Cardiac muscle cell (in vitro differentiated cells and primary cell): ENCODE results near the gene FLG2. TPM values are rescaled to one million over a fixed set of nuclear protein-coding genes. Genes with fewer than 3 reads are reported as not detected.

Experiments used
- DNase-seq, 2 donors: peaks; one replicate each; pipeline versions ENCODE4 v3.0.0 to v3.0.0-alpha.2; 2010 to 2017; ENCODE audit warnings: low read depth in 1 of 2, low spot score in 1 of 2
- H3K27ac ChIP-seq: fragments of 200-600 bp; sonication (generic); 2 replicates; pipeline ENCODE4 v1.5.1; 2016
- H3K27me3 ChIP-seq: fragments of 200-600 bp; sonication (generic); 2 replicates; pipeline ENCODE4 v1.6.0; 2016; ENCODE audit warnings: control low read depth
- H3K36me3 ChIP-seq: fragments of 200-600 bp; sonication (generic); 2 replicates; pipeline ENCODE4 v1.5.1; 2016; ENCODE audit warnings: control low read depth
- H3K4me1 ChIP-seq: fragments of 200-600 bp; sonication (generic); 2 replicates; pipeline ENCODE4 v1.8.1; 2017; ENCODE audit warnings: low read depth, mild to moderate bottlenecking, mixed run types
- H3K4me3 ChIP-seq: fragments of 200-600 bp; sonication (generic); 2 replicates; pipeline ENCODE4 v1.5.1; 2016; ENCODE audit warnings: mild to moderate bottlenecking
- H3K9me3 ChIP-seq: fragments of 200-600 bp; sonication (generic); 2 replicates; pipeline ENCODE4 v1.5.1; 2017; ENCODE audit warnings: low read depth, mild to moderate bottlenecking, control low read depth
- CTCF ChIP-seq: IDR thresholded peaks from 2 replicates; pipeline ENCODE4 v1.5.1; 2012; ENCODE audit warnings: low read depth, mild to moderate bottlenecking, low read length
- polyA plus RNA-seq: library from polyadenylated mRNA; unstranded; fragments of >200 nt; fragmentation: Nextera tagmentation; extraction: Ambion mirVana; gene quantifications from 2 replicates; pipeline ENCODE4 v1.2.1, GENCODE V29; 2016
- total RNA-seq: library from RNA; depleted of rRNA; stranded (reverse); fragments of >200 nt; gene quantifications from 2 replicates; pipeline ENCODE4 v1.2.3, GENCODE V29; 2016

The FLG2 gene
- total and polyA plus RNA-seq, 2 experiments from 2014 or later, result not detected

GRCh38 chr1:152343006-152343405, 16.8 kb downstream of the FLG2 start:
- no peaks in the 10 kb centered on the region for H3K27me3 ChIP-seq
- H3K4me1 ChIP-seq, result no peaks in the 10 kb centered on the region
- no peak for DNase-seq
- no peak for TF ChIP-seq CTCF
- H3K27ac ChIP-seq, result no peak overlapping the region
- H3K36me3 ChIP-seq, result no peaks in the 10 kb centered on the region
- no peak overlapping the region for H3K4me3 ChIP-seq
- H3K9me3 ChIP-seq, result peaks cover 7% of the 10 kb centered on the region

GRCh38 chr1:152335399-152335798, 24.4 kb downstream of the FLG2 start:
- no peak overlapping the region for H3K27ac ChIP-seq
- H3K36me3 ChIP-seq, result no peaks in the 10 kb centered on the region
- H3K4me1 ChIP-seq, result no peaks in the 10 kb centered on the region
- no peaks in the 10 kb centered on the region for H3K9me3 ChIP-seq
- H3K27me3 ChIP-seq, result no peaks in the 10 kb centered on the region
- no peak for DNase-seq
- no peak for TF ChIP-seq CTCF
- no peak overlapping the region for H3K4me3 ChIP-seq

DNA sequence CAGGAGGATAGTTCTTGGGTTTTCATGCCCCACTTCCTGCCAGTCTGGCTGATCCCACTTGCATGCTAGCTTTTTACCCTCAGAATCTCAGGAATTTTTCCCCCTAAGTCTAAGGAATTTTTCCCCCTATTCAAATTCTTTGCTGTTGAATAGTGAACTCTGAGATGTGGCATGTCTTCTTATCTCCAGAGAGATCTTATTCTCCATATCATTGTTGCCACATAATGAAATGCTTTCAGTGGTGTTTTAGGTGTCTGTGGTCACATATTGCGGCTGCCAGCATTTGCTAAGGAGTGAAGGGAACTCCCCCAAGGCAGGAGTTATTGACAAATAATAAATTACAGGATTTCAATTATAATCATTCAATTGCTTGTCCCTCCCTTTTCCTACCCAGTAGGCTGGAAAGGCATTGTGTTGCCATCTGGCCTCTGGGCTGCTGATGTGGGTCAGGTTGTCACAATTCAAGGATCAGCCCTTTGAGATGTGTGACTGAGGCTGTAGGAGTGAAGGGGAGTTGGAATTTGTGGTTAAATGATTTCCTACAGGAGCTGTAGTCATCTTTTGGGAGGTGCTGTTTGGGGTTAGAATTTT, 30.9 kb downstream of the FLG2 start:
- H3K27me3 ChIP-seq, result no peaks in the 10 kb centered on the region
- H3K9me3 ChIP-seq, result peaks cover 2% of the 10 kb centered on the region
- no peak overlapping the region for H3K27ac ChIP-seq
- H3K4me3 ChIP-seq, result no peak overlapping the region
- no peak for DNase-seq
- TF ChIP-seq CTCF, result no peak
- no peaks in the 10 kb centered on the region for H3K4me1 ChIP-seq
- H3K36me3 ChIP-seq, result no peaks in the 10 kb centered on the region

- no peaks in the 10 kb centered on the region for H3K4me1 ChIP-seq
- H3K4me3 ChIP-seq, result no peak within 1 kb of the TSS
- H3K27me3 ChIP-seq, result no peaks in the 10 kb centered on the region
- no peak for TF ChIP-seq CTCF
- peaks cover 2% of the 10 kb centered on the region for H3K9me3 ChIP-seq
- no peaks in the 10 kb centered on the region for H3K36me3 ChIP-seq
- DNase-seq, result no peak
- no peak within 1 kb of the TSS for H3K27ac ChIP-seq
Observed at GRCh38 chr1:152325111-152325510, 34.7 kb downstream of the FLG2 start, which contains the start of gene FLG. TSS of gene FLG (minus strand) at chr1:152325239. CDS start at chr1:152315456, 9,783 bp downstream.

DNA sequence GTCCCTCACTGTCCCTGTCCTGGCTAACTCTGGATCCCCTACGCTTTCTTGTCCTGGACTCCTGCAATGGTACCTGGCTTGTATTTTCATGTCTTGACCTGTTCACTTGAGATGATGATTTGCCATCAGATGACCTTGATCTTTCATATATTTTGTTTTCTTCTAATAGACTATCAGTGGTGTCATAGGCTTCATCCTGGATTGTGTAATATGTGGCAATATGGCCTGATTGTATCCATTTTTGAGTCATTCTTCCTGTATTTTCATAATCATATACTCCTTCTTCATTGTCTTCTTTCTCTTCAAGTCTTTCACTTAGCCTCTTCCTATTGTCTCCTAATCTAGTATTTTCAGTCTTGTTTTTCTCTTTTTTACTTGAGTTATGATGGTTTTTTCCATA, 45.8 kb downstream of the FLG2 start:
- Histone ChIP-seq H3K4me3 (no peak overlapping the region), H3K9me3 (no peaks in the 10 kb centered on the region), H3K36me3 (no peaks in the 10 kb centered on the region), H3K4me1 (no peaks in the 10 kb centered on the region), H3K27me3 (no peaks in the 10 kb centered on the region), H3K27ac (no peak overlapping the region)
- DNase-seq, result no peak
- TF ChIP-seq CTCF, result no peak
